ENCODE results near the gene NUBP2.

NUBP2 gene

DNA sequence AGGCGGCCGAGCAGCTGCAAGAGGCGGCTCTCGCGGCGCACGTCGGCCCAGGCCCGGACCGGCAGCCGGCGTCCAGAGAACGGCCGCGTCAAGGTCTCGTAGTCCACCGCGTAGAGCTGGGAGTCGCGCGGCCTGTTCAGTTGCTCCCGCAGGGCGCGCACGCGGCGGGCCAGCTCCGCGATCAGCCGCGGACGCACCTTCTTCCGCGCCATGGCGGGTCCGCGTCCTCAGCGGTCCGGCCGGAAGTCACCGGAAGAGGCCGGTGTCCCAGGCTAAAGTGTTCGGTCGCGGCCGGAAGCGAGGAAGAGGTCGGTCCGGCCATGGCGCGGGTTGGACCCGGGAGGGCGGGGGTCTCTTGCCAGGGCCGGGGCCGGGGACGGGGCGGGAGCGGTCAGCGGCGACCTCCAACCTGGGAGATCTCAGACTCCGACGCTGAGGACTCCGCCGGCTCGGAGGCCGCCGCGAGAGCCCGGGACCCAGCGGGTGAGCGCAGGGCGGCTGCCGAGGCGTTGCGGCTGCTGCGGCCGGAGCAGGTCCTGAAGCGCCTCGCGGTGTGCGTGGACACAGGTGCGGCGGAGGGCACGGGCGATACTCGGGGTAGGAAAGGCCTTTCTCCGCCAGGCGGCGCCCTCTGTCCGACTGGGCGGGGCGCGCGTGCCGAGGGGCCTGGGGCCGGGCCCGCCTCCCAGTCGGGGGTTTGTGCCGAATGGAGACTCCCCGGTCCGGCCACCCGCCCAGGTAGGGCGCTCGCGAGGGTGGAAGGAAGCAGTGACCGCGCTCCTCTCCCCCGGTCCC lies 9.7 kb upstream of the NUBP2 start, which contains the start of gene MRPS34:
Gene MRPS34, minus strand, starts transcription at position 227 of the 795 bp plus-strand sequence. Its CDS starts 15 bp downstream, at position 212.
- peak; percentile 79 to 84 for DNase-seq

DNA sequence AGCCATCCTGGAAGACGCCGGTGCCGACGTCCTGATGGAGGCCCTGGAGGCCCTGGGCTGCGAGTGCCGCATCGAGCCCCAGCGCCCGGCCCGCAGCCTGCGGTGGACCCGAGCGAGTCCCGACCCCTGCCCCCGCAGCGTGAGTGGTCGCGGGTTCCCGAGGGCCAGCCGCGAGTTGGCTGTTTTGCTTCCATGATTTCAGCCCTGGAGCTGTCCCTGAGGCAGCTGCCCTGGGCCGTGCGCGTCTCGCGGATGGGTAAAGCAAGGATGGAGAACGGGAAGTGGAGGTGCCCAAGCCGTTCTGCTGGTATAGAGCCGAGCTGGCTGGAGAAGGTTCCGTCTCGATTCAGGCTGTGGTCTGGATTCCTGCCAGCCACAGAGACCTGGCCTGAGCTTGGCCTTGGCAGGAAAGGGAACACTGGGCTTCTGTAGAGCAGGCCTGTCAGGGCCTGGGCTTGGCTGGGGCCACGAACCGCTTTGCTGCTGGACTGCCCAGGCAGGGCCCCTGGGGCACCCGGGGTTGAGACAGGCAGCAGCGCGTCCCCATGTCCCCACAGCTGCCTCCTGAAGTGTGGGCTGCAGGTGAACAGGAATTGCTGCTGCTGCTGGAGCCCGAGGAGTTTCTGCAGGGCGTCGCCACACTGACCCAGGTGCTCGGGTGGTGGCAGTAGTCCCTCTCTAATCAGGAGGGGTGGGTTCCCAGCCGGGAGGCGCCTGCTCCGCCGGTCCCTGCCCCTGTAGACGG lies 8.9 kb upstream of the NUBP2 start:
- no peak for DNase-seq

DNA sequence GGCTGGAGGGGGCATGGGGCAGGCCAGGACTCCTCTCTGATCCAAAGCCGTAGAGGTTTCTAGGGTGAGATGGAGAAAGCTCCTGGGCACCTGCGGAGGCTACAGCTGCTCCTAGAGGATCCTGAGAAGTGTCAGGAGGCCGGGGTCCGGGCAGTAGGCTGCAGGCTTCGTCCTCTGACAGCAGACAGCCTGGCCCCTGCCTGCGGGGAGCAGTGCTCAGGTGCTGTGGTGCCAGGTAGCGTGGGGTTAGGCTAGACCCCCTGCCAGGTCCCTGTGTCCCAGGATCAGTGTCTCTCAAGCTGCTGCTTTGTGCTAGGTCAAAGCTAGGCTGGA lies 8.3 kb upstream of the NUBP2 start:
- DNase-seq: no peak

DNA sequence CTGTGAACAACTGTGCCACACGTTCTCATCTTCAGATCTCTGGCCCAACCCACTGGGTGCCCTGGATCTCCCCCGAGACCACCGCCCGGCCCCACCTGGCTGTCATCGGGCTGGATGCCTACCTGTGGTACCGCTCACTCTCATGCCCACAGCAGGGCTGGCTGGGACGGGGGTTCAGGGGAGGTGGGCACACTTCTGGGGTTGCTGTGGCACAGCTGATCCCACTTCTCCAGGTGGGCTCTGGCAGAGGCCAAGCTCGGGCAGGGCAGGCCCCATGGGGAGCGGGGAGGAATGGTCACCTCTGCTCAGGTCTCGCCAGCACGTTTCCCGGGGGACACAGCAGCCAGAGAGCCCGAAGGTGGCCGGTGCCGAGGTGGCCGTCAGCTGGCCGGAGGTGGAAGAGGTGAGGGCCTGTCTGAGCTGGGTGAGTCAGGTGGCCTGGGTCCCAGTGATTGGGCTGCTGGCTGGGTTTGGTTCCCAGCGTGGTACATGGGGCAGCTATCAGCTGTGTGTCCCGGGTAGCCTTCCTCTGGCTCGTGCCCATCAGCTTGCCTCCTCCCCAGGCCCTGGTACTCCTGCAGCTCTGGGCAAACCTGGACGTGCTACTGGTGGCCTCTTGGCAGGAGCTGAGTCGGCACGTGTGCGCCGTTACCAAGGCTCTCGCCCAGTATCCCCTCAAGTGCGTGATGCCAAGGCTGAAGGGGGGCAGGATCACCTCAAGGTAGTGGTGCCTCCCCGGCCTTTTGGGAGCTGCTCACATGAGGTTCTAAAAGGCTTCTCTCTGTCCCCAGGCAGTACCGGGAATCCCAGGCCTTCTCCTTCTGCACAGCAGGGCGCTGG lies 7.5 kb upstream of the NUBP2 start:
- no peak for DNase-seq

DNA sequence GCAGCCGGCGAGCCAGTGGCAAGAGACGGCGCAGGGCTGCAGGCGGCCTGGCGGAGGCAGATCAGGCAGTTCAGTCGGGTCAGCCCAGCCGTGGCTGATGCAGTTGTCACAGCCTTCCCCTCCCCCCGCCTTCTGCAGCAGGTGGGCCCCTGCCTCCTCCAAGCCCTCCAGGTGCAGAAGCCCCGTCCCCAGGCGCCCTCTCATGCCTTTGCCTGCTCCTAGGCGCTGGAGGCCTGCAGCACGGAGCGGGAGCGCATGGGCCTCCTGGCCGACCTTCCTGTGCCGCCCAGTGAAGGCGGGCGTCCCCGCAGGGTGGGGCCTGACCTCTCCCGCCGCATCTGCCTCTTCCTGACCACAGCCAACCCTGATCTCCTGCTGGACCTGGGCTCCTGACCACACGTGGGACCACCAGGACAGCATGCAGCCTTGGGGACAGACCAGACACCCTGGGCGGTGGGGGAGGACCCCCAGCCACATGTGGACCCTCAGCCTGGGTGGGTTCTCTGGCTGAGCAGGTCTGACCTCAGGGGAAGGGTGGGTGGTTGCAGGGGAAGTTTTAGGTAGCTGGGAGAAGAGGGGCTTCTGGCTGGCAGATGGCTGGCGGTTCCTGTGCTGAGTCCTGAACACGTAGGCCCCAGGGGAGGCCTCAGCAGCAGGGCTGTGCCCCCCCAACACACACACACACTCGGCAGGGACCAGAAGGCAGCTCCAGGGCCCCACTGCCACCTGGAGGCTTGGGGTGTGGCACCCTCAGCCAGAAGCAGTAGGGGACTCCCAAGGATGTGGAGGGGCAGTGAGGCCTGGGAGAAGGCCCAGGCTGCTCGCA lies 6.7 kb upstream of the NUBP2 start:
- DNase-seq: no peak

DNA sequence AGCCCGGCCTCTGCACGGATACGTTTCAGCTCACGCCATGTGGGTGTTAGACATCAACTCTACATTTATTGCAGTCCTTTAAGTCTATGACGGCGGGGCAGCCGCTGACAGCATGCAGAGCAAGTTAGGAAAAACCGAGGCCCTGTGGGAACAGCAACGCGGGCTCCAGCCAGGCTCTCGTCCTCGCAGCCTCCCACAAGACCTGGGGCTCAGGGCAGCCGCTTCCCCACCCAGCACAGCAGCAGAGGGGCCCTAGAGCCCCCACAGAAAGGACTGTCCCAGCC lies 6.1 kb upstream of the NUBP2 start:
- no peak for DNase-seq

DNA sequence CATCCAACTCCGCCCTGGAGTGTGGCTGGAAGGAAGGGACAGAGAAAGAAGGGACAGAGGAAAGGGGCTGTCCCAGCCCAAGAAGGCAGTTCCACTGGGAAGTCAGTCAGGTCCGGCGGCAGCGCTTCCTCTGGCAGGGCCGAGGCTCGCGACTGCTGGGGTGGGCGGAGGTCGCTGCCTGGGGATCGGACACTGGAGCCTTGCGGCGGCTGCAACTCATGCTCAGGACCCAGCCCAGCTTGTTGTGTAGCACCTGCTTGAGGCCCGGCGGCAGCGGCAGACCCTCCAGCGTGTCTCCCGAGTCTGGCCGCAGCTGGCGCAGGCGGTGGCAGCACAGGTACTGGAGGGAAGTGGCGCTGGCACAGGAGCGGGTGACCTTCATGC lies 5.8 kb upstream of the NUBP2 start:
- DNase-seq: no peak

DNA sequence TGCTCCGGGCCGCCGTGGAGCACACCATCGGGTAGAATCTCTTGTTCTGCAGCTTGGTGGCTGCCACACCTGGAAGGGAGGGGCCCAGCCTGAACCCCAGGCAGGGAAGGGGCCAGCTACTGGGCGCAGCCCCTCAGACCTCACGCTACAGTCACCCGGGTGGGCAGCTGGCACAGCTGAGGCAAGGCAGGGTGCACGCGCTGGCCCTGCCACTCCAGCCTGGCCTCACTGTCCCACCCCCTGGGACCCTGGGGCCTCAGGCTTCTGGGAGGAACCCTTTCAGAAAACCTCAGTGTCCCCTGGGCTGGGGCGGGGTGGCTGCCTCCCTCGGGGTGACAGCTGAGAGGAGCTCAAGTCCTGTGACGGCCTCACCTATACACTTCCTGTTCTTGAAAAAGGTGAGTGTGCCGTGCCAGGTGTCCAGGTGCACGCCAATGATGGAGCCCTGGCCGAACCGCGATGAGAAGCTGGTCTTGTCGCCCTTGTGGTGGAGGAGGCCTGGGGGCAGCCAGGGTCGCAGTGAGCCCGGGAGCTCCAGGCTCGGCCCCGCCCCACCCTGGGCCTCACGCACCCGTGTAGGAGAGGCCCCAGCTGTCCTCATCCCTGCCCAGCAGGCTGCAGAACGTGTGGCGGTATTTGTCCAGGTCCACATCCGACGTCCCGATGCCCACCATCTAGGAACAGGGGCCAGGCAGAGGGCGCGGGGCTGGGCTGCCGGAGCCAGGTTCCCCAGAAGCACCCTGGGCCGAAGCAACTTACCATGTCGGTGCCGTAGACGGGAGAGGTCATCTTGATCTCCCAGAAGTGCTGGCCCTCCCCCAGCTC lies 5.2 kb upstream of the NUBP2 start:
- DNase-seq: no peak

DNA sequence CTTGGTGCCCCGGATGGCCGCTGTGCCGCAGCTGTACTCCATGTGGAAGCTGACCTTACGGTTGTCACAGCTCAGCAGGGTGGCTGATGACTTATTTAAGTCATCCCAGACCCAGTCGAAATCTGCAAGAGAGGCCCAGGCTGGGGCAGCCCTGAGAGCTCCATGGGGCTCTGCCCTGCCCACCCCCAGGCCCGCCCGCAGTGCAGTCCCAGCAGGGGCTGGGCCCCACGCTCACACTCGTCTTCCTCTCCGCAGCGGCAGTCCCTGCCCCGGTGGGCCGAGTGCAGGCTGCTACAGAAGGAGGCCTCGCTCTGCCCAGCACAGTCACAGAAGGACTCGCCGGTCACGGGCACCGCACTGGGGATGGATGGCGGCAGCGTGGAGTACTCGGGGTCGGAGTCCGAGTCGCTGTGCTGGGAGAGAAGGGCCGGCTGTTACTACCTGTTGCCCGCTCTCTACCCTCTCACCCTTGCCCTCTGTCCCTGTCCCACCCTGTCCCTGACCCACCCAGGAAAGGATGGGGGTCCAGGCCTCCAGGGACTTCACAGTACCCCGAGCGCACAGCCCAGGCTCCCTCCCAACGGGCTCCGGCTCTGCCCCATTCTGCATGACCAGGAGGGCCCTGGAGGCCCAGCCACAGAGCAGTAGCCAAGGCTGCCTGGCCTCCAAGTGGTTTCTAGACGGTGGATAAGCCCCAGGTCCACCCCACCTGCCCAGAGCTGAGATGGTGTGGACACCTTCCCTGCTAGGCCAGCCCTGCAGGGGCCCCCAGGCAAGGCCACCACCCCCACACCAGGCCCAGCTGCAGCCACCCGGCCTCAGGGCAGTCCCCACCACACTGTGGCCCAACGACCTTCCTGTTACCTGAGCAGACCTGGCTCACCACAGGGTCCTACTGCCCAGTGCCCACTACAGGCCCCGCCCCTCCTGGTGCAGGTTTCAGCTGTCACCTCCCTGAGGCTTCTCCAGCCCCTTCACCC lies 4.3 kb upstream of the NUBP2 start:
- DNase-seq: no peak

DNA sequence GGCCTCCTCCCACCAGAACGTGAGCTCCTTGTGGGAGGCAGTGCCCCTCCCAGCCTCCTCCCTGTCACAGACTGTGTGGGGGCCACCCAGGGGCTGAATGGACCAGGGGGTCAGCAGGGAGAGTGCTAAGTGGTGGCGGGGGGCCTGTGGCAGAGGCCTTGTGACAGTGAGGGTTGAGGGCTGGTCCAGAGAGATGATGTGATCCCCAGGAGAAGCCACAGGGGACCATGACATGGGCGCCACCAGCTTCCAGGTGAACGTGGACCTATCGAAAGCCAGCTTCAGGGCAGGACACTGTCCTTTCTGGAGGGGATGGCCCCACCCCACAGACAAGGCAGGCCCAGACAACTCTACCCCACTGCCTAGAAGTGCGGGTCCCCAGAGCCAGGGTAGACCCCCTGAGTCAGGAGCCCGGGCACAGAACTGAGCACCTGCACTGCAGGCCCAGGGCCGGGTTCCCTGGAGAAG lies 3.5 kb upstream of the NUBP2 start:
- no peak for DNase-seq

DNA sequence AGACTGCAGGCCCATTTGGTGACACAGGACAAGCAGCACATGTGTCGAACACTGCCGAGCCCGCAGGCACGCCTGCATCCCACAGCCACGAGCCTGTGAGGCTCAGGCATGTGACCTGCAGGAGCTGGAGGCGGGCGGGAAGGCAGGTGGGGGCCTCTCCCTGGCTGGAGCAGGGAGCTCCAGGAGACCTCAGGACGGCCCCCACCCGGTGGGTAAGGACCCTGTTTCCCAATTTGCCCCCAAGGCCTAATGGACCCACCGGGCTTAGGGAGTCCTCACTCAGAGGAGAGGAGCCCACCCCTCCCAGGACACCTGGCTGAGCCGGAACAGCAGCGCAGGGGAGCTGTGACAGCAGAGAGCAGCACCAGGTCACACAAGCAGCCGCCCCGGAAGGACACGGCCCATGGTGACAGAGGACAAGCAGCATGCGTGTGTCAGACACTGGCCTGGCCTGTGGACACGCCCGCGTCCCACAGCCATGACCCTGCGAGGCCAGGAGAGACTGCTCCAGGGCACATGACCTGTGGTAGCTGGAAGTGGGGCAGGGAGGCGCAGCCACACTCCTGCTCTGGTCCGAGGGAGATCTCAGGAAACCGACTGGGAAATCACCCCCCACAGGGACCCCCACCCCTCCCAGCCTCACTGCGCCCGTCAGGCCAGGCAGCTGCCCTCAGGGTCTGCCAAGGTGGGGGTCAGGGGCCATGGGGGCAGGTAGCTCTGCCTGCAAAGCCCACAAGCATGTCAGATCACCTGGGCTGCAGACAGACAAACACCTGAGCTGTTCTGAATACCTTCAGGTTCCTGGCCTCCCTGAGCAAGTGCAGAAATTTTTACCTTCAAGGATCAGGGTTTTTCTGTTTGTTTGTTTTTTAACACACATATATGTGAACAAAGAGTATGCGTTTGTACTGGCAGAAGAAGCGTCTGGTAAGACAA lies 2.8 kb upstream of the NUBP2 start:
- no peak for DNase-seq

DNA sequence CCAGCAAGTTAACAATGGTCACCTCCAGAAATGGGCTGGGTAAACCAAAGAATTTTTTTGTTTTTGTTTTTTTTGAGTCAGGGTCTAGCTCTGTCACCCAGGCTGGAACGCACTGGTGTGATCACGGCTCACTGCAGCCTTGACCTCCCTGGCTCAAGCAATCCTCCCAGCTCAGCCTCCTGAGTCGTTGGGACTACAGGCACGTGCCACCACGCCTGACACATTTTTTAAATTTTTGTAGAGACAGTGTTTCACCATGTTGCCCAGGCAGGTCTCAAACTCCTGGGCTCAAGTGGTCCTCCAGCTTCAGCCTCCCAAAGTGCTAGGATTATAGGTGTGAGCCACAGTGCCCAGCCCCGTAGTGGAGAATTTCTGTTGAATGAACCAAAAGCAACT lies 2.1 kb upstream of the NUBP2 start:
- no peak for DNase-seq

DNA sequence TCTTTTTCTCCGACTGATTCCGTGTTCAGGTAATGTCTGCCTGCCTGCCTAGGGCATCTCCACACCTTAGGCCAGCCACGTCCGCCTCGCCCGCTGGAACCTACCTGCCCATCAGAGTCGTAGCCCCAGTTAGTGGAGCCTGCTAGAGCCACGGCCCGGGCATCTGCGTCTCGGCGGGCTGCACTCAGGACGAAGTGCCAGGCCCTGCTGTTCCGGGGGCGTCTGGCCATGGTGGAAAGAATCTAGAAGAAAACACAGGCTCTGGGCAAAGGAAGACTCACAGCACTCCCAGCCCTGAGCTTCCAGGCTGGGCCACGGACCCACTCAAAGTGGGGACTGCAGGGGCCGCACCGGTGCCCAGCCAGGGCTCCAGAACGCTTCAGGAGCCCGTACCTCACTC lies 1.5 kb upstream of the NUBP2 start:
- no peak for DNase-seq

DNA sequence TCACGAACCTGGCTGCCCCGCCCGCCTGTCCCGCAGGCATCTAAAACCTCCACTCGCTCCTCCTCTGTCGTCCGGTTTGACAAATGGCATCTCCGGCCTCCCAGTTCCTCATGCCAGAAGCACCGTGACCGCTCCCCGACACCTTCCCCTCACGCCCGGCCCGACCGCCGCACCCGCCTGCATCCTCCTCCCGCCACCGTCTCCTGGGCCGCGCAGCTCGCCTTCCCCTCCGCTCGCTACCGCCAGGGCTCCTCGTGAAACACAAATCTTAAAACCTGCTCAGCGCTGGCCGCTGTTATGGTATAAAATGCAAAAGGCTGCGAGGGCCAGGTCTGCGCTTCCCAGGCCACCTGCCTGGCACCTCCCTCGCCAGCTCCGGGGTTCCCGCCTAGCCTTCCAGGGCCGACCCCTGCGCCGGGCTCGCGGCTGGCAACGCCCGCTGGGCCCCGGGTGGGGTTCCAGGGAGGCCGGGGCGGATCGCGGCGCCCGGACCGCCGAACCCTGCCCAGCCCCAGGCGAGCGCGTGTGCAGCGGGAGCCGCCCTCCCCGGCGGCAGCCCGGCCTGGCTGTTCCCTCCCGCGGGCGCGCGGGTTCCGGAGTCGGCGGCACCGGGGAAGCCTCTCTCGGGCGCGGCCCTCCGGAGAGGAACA lies 877 bp upstream of the NUBP2 start:
- peak in 1 of 2 donors; percentile 23 for DNase-seq

DNA sequence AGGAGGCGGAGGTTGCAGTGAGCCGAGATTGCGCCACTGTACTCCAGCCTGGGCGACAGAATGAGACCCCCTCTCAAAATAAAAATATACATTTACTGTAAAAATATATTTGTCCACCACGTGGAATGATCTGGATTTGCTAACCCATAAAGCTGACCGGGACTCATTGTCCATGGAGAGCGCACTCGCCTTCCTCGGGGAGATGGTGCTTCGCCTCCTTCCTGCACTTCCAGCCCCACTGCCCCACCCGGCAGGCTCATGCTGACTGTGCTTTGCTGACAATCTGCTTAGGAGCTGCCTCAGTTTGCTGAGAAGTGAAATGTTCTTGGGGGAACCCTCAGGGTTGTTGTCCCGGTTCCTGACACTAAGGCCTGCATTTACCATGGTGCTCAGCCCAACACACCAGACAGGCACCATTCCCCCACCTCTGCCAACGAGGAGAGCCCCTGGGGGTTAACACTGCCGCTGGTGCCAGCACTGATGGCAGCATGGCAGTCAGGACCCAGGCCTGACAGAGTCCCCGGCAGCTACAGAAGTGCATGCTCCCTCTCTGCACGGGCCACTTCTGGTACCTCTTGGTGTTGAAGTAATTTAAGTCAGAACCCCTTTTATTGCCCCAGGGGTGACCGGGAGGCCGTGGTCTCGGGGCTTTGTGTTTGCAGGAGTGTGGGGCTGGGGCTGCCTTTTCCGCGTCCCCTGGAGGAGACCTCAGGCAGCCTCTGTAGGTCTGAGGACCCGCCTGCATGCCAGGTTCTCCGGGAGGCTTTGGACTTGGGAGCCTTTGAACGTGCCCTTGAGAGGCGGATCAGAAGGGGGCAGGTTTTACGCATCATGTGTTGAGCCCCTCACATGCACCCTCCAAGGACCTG lies 2.5 kb downstream of the NUBP2 start:
- DNase-seq: no peak

DNA sequence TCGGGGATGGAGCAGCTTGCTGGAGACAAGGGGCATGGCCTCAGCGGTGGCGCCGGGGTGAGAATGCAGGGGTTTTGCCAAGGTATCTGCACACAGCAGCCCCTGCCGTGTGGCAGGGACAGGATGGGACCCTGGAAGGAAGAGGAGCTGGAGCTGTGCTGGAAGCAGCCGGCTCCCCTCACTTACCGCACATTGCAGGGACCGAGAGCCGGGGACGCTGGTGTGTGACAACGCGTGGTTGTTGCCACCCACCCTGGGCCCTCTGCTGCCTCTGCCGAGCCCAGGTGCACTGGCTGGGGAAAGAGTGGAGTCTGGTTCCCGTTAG lies 3.0 kb downstream of the NUBP2 start:
- no peak for DNase-seq

DNA sequence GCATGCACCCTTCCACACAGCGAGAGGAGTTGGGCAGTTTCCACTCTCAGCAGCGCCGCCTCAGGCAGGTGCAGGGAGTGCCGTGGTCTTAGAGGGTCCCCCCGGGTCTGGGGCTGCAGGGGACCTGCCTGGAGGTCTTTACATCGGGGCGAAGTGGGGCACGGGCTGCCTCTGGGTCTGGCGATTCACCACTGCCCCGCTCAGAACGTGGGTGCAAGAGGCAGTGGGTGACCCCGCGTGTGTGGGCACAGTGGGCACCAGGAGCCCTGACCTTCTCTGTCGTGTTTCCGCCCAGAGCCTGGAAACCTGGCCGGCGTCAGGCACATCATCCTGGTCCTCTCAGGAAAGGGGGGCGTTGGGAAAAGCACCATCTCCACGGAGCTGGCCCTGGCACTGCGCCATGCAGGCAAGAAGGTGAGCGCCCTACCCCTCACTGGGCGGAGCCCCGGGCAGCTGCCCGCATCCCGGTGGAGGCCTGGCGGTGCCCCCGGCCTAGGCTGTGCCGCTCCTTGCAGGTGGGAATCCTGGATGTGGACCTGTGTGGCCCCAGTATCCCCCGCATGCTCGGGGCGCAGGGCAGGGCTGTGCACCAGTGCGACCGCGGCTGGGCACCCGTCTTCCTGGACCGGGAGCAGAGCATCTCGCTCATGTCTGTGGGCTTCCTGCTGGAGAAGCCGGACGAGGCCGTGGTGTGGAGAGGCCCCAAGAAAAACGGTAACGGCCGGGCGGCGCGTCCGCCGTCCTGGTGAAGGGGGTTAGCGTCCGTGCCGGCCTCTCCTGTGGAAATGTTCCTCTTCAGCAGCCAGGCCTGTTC lies 3.7 kb downstream of the NUBP2 start:
- no peak for DNase-seq
